GM19035 (cell line): ENCODE results near the gene EMILIN2.
"Not testable (repeated sequence)": the region's sequence is repeated elsewhere in the genome, so short reads cannot be mapped to it uniquely, and the experiment has no call there.

Experiments
- ATAC-seq: cut with Tn5 transposase; IDR thresholded peaks from one replicate; pipeline ENCODE4 v1.9.1; 2021; ENCODE audit not compliant: unreplicated experiment

EMILIN2 gene

GRCh38 chr18:2913398-2914005 is 66.7 kb downstream of the EMILIN2 start:
- ATAC-seq = no peak

- ATAC-seq = no peak
Observed at GRCh38 chr18:2914185-2914880, 67.5 kb downstream of the EMILIN2 start.

GRCh38 chr18:2914881-2915240 is 68.1 kb downstream of the EMILIN2 start:
- no peak for ATAC-seq

- not testable (repeated sequence) for ATAC-seq
Observed at GRCh38 chr18:2915486-2915885, 68.7 kb downstream of the EMILIN2 start.

DNA sequence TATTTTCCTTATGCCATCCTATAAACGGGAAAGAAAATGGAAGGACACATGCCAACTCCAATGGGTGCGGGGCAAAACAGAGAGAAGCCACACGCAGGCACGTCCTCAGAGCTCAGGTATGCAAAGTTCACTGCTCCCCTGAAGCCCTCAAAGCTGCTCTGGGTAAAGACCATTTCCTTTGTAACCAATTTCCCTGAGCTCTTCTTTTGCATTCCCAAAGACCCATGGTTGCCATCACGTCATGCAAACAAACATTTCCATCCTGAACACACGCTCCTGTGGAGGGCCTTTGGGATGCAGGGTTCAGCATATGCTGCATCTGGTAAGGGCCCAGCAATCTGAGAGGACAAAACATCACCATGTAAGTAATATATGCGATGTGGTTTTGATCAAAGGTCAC is 69.4 kb downstream of the EMILIN2 start:
- ATAC-seq = no peak

GRCh38 chr18:2917259-2918047 is 70.6 kb downstream of the EMILIN2 start:
- ATAC-seq = no peak

DNA sequence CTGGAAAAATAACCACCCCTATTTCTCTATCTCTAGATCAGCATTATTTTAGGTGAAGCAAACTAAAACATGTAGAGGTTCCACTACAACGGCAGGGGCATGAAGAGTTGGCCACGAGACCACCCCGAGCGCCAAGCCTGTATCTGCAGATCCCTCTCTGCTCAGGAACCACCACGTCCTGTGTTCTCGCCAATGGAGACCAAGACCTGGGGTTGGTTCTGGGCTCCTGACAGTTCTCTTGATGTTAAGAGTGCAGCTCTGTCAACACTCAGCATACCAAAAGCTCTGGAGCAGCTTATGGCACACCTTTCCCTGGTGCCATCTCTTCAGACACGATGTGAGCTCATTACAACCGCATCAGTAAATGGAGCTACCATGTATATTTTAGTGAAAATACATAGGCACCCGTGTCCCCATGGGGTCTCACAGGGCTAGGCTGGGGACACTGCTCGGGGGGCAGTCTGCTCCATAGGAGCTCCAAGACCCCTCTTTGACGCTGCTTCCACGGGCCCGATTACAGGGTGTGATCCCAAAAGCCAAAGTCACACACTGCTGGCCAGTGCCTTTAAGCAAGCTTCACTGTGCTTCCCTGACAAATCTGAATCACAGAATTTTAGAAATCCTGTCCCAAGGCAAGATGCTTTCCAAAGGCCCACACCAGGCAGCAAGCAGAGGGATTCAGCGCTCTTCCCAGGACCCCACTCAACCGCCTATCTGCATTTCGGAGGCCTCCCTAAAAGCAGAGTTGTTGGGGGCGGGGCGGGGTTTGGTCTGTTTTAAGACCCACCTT is 72.2 kb downstream of the EMILIN2 start:
- ATAC-seq = no peak

DNA sequence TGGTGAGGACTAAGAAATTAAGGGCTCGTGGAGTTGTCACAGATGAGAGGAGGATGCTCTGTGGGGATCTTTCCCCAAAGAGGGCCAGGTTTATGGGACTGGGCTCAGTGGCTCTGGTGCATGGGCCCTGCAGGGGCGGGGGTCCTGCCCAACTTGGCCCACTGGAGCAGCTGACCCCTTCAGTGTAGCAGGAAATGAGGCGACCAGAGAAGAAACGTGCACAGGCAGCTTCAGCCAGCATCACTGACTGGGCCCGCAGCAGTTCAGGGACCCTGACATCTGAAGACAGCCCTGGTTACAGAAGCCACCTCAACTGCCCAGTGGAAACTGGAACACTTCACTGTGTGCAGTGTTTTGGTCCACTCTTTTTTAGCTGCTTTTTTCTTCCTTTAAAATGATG is 72.8 kb downstream of the EMILIN2 start:
- ATAC-seq = no peak

- no peak for ATAC-seq
Observed at GRCh38 chr18:2920027-2920426, 73.2 kb downstream of the EMILIN2 start.

DNA sequence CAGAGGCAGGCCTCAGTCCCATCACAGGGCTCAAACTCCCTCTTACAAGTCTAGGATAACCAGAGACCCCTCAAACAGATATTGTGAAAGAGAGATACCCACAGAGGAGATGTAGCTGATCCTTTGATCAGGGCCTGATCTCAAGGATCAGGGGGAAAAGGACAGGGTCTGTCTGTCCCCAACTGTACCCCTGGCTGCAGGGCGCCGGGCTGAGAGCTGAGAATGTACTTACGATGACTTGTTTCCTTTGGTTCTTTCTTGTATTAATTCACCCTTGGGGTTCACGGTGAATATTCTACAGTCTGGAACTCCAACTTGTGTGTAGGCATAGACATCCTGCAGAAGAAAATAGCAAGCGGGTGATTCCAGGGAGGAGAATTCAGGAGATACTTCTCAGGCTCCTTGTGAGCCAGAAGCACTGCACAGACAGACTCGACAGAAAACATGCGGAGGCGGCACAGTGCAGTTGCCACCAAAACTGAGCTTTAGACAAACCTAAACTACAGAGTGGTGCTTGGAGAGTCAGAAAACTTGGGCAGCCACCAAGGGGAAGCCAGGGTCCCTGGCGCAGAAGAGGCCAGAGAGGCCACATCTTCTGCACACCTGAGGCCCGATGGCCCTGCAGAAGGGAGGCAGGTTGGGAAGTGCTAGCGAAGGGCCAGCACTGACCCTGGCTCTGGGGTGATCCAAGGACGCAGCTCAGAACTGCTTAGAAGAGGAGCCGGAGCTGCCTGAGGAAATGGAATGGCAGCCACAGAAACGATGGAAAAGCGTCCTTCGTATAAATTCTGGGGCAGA is 73.9 kb downstream of the EMILIN2 start:
- ATAC-seq = no peak

GRCh38 chr18:2921778-2922177 is 75.0 kb downstream of the EMILIN2 start:
- no peak for ATAC-seq

DNA sequence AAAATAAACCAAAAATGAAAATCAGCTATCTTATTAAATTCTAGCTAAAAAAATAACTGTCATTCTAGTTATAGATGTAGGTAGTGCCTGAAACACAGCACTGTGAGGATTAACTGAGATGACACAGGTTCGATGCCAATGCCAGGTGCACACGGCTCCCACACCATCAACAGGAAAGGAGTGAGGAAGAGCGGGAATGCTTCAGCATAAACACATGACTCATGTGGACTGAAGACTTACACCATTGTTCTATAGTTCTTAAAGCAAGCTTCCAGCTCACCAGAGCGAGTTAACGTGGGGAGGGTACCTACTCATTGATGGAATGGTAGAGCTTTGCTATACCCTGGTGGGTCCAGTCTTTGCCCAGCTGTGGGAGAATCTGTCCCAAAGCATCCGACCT is 76.7 kb downstream of the EMILIN2 start:
- no peak for ATAC-seq

DNA sequence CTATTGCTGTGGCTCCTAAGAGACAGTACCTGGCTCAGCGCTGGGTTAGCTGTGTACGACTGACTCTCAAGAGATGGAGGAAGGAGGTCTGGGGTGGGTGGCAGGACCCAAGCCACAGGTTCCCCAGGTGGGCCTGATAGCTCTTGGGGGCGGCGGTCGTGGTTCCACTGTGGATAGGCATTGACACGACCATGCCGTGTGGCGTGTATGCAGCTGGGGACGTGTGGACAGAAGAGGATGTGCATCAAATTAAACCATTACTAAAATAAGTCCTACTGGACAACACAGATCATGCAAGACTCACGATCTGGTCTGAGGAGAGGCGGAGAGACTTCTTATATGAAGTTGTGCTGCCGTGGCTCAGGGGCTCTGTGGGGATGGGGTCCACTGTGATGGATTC is 78.1 kb downstream of the EMILIN2 start:
- no peak for ATAC-seq

DNA sequence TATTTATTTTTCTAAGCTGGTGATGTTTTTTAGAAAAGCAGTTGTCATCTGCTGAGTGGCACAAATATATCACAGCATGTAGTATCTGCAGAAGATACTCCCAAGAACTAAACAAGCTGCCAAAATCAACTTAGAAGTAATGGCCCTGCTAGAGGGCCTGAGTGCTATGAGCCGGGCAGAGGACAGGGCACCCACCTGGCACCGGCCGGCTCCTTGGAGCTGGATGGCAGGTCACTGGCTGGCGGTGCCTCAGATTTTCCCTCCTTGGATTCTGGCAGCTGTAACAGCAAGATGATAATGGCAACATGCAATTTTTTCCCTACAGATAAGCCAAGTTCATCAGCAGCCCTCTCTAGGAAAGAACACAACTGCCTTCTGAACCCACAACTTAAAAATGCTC is 79.7 kb downstream of the EMILIN2 start:
- ATAC-seq = no peak

DNA sequence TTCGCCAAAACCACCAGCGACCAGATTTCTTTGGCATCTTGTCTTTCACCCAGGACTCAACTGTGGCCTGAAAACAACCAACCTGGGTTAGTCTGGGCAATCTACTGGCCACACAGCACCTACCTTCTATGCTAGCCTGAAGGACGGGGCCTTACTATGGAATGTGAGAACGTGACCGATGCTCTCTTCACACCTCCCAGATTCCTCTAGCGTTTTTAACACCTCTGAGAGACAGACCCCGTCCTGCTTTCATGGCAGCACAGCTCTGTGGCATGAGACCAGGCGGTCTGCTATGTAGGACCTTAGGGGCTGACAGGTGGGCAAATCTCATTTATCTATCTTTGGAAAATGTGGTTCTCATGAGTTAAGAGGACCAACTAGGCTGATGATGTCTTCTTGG is 80.9 kb downstream of the EMILIN2 start:
- ATAC-seq = no peak

GRCh38 chr18:2932247-2933181 is 85.7 kb downstream of the EMILIN2 start:
- ATAC-seq = no peak

DNA sequence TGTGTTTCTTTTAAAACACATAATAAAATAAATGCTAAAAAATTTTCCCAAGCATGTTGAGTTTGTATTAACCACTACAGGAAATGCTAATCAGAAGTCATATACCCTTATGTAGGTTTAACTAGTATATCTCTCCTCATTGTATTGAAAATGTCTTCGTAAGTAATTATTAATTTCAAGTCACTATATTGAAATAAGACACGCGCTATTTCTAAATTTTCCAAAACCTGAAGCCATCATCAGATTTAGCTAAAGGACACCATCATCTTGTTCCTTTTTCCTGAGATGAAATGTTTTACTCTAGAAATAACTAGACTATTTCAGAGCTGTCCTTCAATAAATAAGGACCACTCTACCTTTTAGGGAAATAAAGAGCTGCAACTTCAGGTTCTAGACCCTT is 87.2 kb downstream of the EMILIN2 start:
- no peak for ATAC-seq

GRCh38 chr18:2935438-2936192 is 88.8 kb downstream of the EMILIN2 start:
- no peak for ATAC-seq

DNA sequence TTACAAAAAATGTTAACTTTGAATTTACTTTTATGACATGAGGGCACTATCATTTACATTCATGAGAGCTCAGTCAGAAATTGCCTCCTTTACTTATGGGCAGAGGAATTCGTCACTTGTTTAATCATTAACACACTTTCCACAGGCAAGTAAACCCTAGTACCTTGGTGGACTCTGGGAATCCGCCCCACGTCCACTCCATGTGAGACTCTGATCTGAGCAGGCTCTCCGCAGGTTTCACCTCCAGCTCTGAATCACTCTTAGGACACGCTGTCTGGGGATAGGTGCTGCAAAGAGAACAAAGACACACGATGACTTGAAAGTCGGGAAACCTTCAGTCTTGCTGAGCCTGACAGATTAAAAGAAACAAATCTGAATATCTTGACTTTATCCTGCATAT is 92.5 kb downstream of the EMILIN2 start:
- no peak for ATAC-seq
